Measurements from ENCODE around the gene FRMD5.
A peak's percentile ranks its signal among the peaks of the same experiment; 100 is the strongest.
"Not testable (repeated sequence)": the region's sequence is repeated elsewhere in the genome, so short reads cannot be mapped to it uniquely, and the experiment has no call there.

Gene FRMD5

GRCh38 chr15:44195151-44195740 lies at the start of gene FRMD5:
Gene FRMD5 (minus strand): TSS chr15:44195271.
- peak; percentile 54 for TF ChIP-seq CTCF (IDR thresholded peaks at IDR 0.05; ENCODE audit: control insufficient read depth, insufficient read depth, low read depth, low read length, missing control alignments)
- peak; percentile 80 for DNase-seq (ENCODE audit: low read depth)
- H3K4me3 ChIP-seq (ENCODE audit: control insufficient read depth, low read depth, low read length): peak within 1 kb of the TSS; percentile 63

GRCh38 chr15:44243829-44244228 lies 48.8 kb upstream of the FRMD5 start:
- TF ChIP-seq CTCF (IDR thresholded peaks at IDR 0.05; ENCODE audit: control insufficient read depth, insufficient read depth, low read depth, low read length, missing control alignments): no peak
- DNase-seq (ENCODE audit: low read depth): no peak
- H3K4me3 ChIP-seq (ENCODE audit: control insufficient read depth, low read depth, low read length): no peak overlapping the region

GRCh38 chr15:44243141-44243540 lies 48.1 kb upstream of the FRMD5 start:
- DNase-seq (ENCODE audit: low read depth): no peak
- H3K4me3 ChIP-seq (ENCODE audit: control insufficient read depth, low read depth, low read length): no peak overlapping the region
- no peak for TF ChIP-seq CTCF (IDR thresholded peaks at IDR 0.05; ENCODE audit: control insufficient read depth, insufficient read depth, low read depth, low read length, missing control alignments)

GRCh38 chr15:44231842-44232241 lies 36.8 kb upstream of the FRMD5 start:
- TF ChIP-seq CTCF (IDR thresholded peaks at IDR 0.05; ENCODE audit: control insufficient read depth, insufficient read depth, low read depth, low read length, missing control alignments): no peak
- no peak overlapping the region for H3K4me3 ChIP-seq (ENCODE audit: control insufficient read depth, low read depth, low read length)
- no peak for DNase-seq (ENCODE audit: low read depth)

- DNase-seq (ENCODE audit: low read depth); H3K4me3 ChIP-seq (ENCODE audit: control insufficient read depth, low read depth, low read length): not testable (repeated sequence)
These were observed 34.2 kb upstream of the FRMD5 start for GRCh38 chr15:44229301-44229700.

- H3K4me3 ChIP-seq (ENCODE audit: control insufficient read depth, low read depth, low read length): no peak overlapping the region
- DNase-seq (ENCODE audit: low read depth): no peak
- TF ChIP-seq CTCF (IDR thresholded peaks at IDR 0.05; ENCODE audit: control insufficient read depth, insufficient read depth, low read depth, low read length, missing control alignments): no peak
These were observed 32.5 kb upstream of the FRMD5 start for GRCh38 chr15:44227584-44227983.

GRCh38 chr15:44227001-44227400 lies 31.9 kb upstream of the FRMD5 start:
- H3K4me3 ChIP-seq (ENCODE audit: control insufficient read depth, low read depth, low read length); DNase-seq (ENCODE audit: low read depth): not testable (repeated sequence)

GRCh38 chr15:44222478-44222877 lies 27.4 kb upstream of the FRMD5 start:
- H3K4me3 ChIP-seq (ENCODE audit: control insufficient read depth, low read depth, low read length): no peak overlapping the region
- DNase-seq (ENCODE audit: low read depth): no peak
- no peak for TF ChIP-seq CTCF (IDR thresholded peaks at IDR 0.05; ENCODE audit: control insufficient read depth, insufficient read depth, low read depth, low read length, missing control alignments)
